Superior temporal gyrus (tissue), 1 donor: ENCODE results near the gene TMPRSS13.
"Not testable (repeated sequence)": the region's sequence is repeated elsewhere in the genome, so short reads cannot be mapped to it uniquely, and the experiment has no call there.

Source experiments
- DNase-seq: peaks from one replicate; pipeline ENCODE4 v3.0.0-alpha.2; 2016; ENCODE audit errors: extremely low spot score

TMPRSS13 gene

GRCh38 chr11:117929142-117929915 lies at the start of gene TMPRSS13:
TMPRSS13 (minus strand) TSS chr11:117929402; CDS start chr11:117929307, 95 bp downstream.
- DNase-seq = no peak

GRCh38 chr11:117978991-117979390 lies 49.8 kb upstream of the TMPRSS13 start:
- DNase-seq = no peak

GRCh38 chr11:117978291-117978910 lies 49.2 kb upstream of the TMPRSS13 start:
- DNase-seq = not testable (repeated sequence)

- DNase-seq = not testable (repeated sequence)
Measured at GRCh38 chr11:117977612-117978264, 48.5 kb upstream of the TMPRSS13 start.

- no peak for DNase-seq
Measured at GRCh38 chr11:117977029-117977428, 47.8 kb upstream of the TMPRSS13 start.

- no peak for DNase-seq
Measured at GRCh38 chr11:117976445-117976844, 47.2 kb upstream of the TMPRSS13 start.

GRCh38 chr11:117973503-117973860 lies 44.3 kb upstream of the TMPRSS13 start:
- DNase-seq = no peak

- no peak for DNase-seq
Measured at GRCh38 chr11:117972629-117973502, 43.7 kb upstream of the TMPRSS13 start.

- DNase-seq = no peak
Measured at GRCh38 chr11:117972044-117972443, 42.8 kb upstream of the TMPRSS13 start.

GRCh38 chr11:117970400-117971024 lies 41.3 kb upstream of the TMPRSS13 start:
- DNase-seq = no peak

GRCh38 chr11:117969160-117969991 lies 40.2 kb upstream of the TMPRSS13 start:
- no peak for DNase-seq

- DNase-seq = no peak
Measured at GRCh38 chr11:117966908-117967307, 37.7 kb upstream of the TMPRSS13 start.

GRCh38 chr11:117962826-117963225 lies 33.6 kb upstream of the TMPRSS13 start:
- DNase-seq = no peak

- DNase-seq = no peak
Measured at GRCh38 chr11:117961896-117962295, 32.7 kb upstream of the TMPRSS13 start.

GRCh38 chr11:117960406-117960805 lies 31.2 kb upstream of the TMPRSS13 start:
- no peak for DNase-seq

- DNase-seq = no peak
Measured at GRCh38 chr11:117959438-117960149, 30.4 kb upstream of the TMPRSS13 start.

GRCh38 chr11:117958949-117959348 lies 29.7 kb upstream of the TMPRSS13 start:
- DNase-seq = no peak

- no peak for DNase-seq
Measured at GRCh38 chr11:117953024-117953671, 23.9 kb upstream of the TMPRSS13 start.
